Activated naive CD8-positive, alpha-beta T cell treated with anti-CD3 and anti-CD28 coated beads for 36 hours (primary cell): ENCODE results near the gene TRIB2. TPM values are rescaled to one million over a fixed set of nuclear protein-coding genes. Genes with fewer than 3 reads are reported as not detected.

Experiments
- DNase-seq: peaks from one replicate; pipeline ENCODE4 v3.0.0; 2021
- H3K27ac Mint-ChIP-seq: one replicate; pipeline ENCODE4 v1.8.0; 2022; ENCODE audit warnings: mild to moderate bottlenecking, moderate library complexity, mixed read lengths
- H3K27me3 Mint-ChIP-seq: one replicate; pipeline ENCODE4 v1.8.0; 2022; ENCODE audit warnings: mild to moderate bottlenecking, mixed read lengths
- H3K36me3 Mint-ChIP-seq: one replicate; pipeline ENCODE4 v1.8.0; 2021; ENCODE audit warnings: mild to moderate bottlenecking, mixed read lengths
- H3K4me1 Mint-ChIP-seq: one replicate; pipeline ENCODE4 v1.8.0; 2021; ENCODE audit warnings: mixed read lengths
- H3K4me3 Mint-ChIP-seq: one replicate; pipeline ENCODE4 v1.8.0; 2022; ENCODE audit warnings: mild to moderate bottlenecking, moderate library complexity, mixed read lengths
- H3K9me3 Mint-ChIP-seq: one replicate; pipeline ENCODE4 v1.8.0; 2022; ENCODE audit warnings: mixed read lengths
- total RNA-seq, 2 experiments: library from RNA; stranded (reverse); gene quantifications; one replicate each; pipeline ENCODE4 v1.2.3, GENCODE V29; 2021

TRIB2 gene
- total RNA-seq, 2 experiments from 2014 or later: 5.0 to 5.1 TPM

DNA sequence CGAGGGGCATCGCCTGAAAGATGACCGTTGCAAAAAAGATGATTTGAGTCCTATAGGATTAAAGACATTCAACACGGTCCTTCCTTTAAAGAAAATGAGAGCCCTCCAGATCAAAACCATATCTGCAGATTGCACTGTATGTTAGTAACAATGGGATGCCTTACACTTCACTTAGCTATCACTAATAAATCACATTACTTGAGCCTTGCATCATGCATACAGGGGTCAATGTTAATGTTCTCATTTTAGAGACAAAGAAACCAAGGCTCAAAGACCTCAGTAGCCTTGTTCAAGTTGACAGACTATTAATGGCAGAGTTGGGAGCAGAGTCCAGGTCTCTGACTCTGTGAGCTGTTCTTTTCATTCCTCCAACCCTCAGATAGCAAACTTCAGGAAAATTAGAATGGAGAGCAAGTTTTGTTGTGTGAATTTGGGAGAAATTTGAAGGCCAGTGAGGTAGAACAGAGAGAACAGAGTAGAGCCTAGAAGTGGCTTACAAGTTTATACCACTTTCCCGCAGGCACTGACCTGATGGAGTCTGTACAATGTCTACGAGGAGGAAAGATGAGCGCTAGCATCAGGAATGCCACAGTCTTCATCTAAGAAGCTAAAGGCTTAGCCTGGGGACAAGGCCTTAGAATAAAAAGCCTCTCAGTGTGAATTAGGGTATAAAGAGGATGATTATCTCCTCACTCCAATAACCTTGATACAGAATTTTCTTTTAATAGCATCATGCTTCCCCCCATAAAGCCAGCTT is 48.3 kb downstream of the TRIB2 start:
- Mint-ChIP-seq H3K9me3 (no peaks in the 10 kb centered on the region), H3K4me3 (no peak overlapping the region)

DNA sequence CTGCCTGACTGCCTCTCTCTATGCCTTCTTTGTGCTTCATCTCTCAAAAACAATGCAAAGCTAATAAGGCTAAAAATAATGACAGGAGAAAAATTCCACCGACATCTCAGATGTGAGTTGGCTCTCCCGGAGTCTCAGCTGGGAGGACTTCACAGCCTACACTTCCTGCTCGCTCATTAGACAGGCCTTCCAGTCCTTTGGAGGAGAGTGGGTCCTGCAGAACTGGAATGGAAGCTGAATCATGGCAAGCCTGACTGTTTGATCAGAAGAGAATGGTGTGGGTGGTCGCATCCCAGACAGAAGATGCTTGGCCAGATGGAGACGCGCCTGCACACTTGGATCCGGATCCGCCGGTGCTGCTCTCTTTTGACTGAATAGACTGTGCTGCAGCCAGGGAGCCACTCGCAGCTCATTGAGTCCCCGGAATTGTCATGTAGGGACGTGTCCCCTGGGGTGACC is 49.7 kb downstream of the TRIB2 start:
- Mint-ChIP-seq H3K36me3 (peaks cover 1% of the 10 kb centered on the region), H3K9me3 (no peaks in the 10 kb centered on the region), H3K27ac (no peak overlapping the region)

More for the DNA sequence above, 48.3 kb downstream of the TRIB2 start:
- DNase-seq: no peak
- peaks cover 7% of the 10 kb centered on the region for H3K4me1 Mint-ChIP-seq
- no peak overlapping the region for H3K27ac Mint-ChIP-seq
- H3K27me3 Mint-ChIP-seq: peaks cover 23% of the 10 kb centered on the region
- H3K36me3 Mint-ChIP-seq: peaks cover 1% of the 10 kb centered on the region

DNA sequence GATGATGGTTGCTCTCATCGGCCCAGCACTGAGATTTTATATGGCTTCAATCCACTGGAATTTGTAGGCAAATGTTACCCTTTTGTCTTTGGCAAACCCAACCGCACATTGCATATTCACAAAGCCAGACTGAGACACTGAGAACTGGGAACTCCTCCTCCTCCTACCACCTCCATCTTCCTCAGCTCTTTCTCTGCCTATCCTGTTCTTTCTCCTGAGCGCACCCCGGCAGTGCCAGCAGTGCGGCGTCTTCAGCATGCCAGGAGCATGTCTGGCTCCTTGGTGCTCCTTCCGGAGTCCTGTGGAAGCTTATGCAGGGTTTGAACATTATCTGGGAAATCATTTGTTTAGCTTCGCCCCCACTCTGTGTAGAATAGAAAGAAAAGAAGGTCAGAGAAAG is 50.8 kb downstream of the TRIB2 start:
- Mint-ChIP-seq H3K9me3 (no peaks in the 10 kb centered on the region), H3K36me3 (peaks cover 1% of the 10 kb centered on the region), H3K27me3 (peaks cover 30% of the 10 kb centered on the region), H3K4me1 (peaks cover 2% of the 10 kb centered on the region), H3K4me3 (no peak overlapping the region), H3K27ac (no peak overlapping the region)
- no peak for DNase-seq

More for the DNA sequence above, 49.7 kb downstream of the TRIB2 start:
- no peak overlapping the region for H3K4me3 Mint-ChIP-seq
- no peak for DNase-seq
- H3K4me1 Mint-ChIP-seq: peaks cover 2% of the 10 kb centered on the region
- peaks cover 30% of the 10 kb centered on the region for H3K27me3 Mint-ChIP-seq

DNA sequence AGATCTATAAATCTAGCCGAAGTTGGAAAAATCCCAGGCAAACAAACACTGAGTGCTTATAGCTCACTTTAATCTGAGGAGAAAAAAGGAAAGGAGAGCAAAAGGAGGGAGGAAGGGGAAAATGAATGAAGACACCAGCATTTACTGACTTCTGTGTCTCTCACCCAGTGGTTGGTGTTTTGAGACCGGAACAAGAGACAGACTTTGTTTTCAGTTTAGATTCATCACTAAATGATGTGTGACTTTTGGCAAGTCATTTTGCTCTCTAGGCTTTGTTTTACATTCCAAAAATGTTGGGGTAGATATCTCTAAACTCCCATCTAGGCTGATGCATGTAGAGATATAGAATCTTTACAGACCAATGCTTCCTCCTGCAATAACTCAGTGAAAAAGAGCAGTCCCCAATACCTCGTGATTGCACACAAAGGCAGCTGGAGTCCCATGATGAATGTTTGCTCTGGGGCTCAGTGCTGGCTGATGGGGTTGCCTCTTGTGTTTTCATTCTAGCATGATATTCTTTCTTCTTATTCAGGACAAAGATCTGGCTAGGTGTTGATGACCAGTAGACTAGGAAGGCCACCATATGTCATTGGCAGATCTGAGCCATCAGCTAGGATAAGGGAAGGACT is 51.4 kb downstream of the TRIB2 start:
- H3K4me1 Mint-ChIP-seq: peaks cover 2% of the 10 kb centered on the region
- no peak for DNase-seq
- H3K9me3 Mint-ChIP-seq: no peaks in the 10 kb centered on the region
- no peak overlapping the region for H3K4me3 Mint-ChIP-seq
- H3K36me3 Mint-ChIP-seq: peaks cover 1% of the 10 kb centered on the region
- H3K27ac Mint-ChIP-seq: no peak overlapping the region
- peaks cover 30% of the 10 kb centered on the region for H3K27me3 Mint-ChIP-seq

DNA sequence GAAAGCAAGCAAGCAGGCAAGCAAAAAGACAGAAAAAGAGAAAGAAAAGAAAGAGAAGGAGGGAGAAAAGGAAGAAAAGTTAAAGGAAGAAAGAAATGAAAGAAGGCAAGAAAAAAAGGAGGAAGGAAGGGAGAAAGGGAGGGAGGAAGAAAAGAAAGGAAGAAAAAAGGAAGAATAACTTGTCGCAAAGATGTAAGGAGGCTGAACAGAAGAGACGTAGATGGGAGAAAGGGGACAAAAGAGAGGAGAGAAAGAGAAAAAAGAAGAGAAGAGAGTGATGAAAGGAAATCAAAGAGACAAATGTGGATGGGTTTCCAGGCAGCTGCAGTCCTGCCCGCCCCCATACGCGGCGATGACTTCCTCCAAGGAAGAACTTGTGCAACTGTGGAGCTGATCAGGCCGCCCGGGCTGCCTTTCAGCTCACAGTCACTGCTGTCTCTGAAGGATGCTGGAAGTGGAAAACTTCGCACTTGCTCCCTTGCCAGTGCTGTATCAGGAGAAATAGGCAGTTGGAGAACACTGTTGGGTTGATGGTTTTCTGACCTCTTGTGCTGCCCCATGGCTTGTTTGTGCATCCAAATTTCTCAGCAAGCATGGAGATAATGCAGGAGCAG is 52.9 kb downstream of the TRIB2 start:
- no peak overlapping the region for H3K27ac Mint-ChIP-seq
- peaks cover 30% of the 10 kb centered on the region for H3K27me3 Mint-ChIP-seq
- H3K4me1 Mint-ChIP-seq: peaks cover 2% of the 10 kb centered on the region
- no peaks in the 10 kb centered on the region for H3K36me3 Mint-ChIP-seq
- no peak overlapping the region for H3K4me3 Mint-ChIP-seq
- no peaks in the 10 kb centered on the region for H3K9me3 Mint-ChIP-seq
- DNase-seq: no peak

DNA sequence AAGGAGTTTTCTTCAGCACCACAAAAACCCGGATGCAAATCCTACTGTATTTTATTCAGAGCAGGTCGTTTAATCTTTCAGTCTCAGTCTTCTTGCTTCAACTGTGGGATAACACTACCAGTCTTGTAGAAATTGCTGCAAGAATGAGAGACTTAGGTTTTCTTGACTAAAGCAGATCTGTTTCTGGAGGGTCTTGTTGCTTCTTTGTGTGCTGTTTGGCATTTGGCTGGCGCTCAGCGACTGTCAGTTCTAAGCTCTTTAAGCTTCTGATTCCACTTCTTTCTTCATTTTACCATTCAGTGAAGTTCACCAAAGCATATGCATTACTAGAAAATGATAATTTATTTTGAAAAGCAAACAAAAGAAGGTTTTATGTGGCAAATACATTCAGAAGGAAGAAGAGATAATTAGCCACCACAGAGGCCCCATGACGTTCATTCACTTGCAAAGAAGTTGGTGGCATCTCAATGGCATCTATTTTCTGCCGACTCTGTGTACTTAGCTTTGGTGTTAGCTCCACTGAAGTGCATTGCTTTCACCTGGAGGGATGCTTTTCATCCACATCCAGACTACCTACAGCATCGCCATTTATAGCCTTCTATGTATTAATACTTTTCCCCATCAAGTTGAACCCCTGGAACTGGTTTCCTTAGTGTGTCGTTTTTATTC is 53.7 kb downstream of the TRIB2 start:
- Mint-ChIP-seq H3K4me3 (no peak overlapping the region), H3K4me1 (peaks cover 2% of the 10 kb centered on the region), H3K36me3 (no peaks in the 10 kb centered on the region), H3K27ac (no peak overlapping the region), H3K27me3 (peaks cover 30% of the 10 kb centered on the region), H3K9me3 (peaks cover 2% of the 10 kb centered on the region)
- DNase-seq: no peak

DNA sequence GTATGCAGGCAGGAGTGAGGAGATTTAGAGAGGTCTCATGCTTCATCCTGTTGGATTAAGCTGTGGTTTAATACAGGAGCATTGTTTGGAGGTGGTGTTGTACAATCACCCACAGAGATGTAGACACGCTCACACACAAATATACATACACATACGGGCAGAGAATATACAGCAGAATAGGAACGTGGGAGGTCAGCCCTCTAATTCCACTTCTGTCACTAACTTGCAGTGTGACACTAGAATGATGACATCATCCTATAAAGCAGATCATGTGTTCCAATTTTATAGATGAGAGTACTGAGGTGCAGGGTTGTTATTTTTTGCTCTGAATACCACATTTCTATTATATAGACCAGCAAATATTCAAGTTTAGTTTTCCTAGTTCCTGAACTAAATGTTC is 54.4 kb downstream of the TRIB2 start:
- no peaks in the 10 kb centered on the region for H3K36me3 Mint-ChIP-seq
- no peak overlapping the region for H3K4me3 Mint-ChIP-seq
- H3K27ac Mint-ChIP-seq: no peak overlapping the region
- DNase-seq: no peak
- H3K27me3 Mint-ChIP-seq: peaks cover 30% of the 10 kb centered on the region
- H3K4me1 Mint-ChIP-seq: peaks cover 2% of the 10 kb centered on the region
- peaks cover 2% of the 10 kb centered on the region for H3K9me3 Mint-ChIP-seq

DNA sequence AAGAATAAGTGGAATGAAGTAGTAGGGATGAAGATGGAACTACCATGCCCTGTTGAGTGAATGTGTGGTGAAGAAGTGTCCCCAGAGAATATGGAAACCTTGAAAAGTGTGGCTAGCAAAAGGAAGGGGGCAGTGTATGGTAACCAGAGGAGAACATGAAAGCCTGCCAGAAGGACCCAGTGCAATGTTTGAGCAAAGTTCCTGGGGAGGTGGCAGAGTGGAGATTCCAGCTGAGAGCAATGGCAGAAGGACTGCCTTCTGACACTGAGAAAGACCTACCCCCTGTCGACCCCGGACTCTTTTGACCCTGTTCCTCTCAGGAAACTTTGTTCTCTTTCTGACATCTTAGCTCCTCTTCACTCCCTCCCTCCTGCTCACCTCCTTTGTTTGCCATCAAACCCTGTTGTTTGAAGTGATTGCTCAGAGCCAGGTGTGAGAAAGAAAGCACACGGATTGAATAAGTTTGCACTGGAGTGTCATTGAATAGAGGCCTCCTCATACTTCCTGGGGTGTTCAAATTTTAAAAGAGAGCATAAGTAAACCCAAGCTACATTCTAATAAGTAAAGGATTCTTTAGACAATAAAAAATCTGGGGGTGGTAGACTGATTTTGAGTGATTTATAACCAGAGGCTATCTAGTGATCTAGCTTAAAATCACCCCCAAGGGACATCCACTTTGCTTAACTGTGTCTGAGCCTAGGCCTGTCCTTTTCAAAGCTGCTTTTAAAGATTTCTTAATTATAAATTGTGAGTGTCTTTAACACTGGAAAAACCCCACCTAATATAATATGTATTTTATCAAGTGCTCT is 57.1 kb downstream of the TRIB2 start:
- Mint-ChIP-seq H3K4me1 (peaks cover 2% of the 10 kb centered on the region), H3K27me3 (peaks cover 24% of the 10 kb centered on the region), H3K36me3 (no peaks in the 10 kb centered on the region), H3K4me3 (no peak overlapping the region), H3K9me3 (peaks cover 2% of the 10 kb centered on the region), H3K27ac (no peak overlapping the region)
- DNase-seq: no peak

DNA sequence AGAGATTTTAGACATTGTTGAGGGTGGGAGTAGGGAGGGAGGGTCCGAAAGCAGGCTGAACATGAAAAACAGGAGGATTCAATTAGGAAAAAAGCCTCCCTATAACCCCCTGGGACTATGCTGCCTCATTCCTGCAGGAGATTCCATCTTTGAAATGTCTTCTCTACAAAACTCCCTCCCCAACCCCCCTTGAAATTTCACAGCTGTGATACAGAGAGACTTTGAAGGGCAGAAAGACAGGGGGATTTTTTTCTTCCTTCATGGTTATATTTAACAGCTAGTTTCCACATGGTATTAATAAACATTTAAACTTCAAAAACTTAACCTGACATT is 57.6 kb downstream of the TRIB2 start:
- Mint-ChIP-seq H3K36me3 (no peaks in the 10 kb centered on the region), H3K27me3 (peaks cover 18% of the 10 kb centered on the region), H3K4me3 (no peak overlapping the region), H3K9me3 (peaks cover 2% of the 10 kb centered on the region), H3K4me1 (peaks cover 2% of the 10 kb centered on the region), H3K27ac (no peak overlapping the region)
- no peak for DNase-seq

DNA sequence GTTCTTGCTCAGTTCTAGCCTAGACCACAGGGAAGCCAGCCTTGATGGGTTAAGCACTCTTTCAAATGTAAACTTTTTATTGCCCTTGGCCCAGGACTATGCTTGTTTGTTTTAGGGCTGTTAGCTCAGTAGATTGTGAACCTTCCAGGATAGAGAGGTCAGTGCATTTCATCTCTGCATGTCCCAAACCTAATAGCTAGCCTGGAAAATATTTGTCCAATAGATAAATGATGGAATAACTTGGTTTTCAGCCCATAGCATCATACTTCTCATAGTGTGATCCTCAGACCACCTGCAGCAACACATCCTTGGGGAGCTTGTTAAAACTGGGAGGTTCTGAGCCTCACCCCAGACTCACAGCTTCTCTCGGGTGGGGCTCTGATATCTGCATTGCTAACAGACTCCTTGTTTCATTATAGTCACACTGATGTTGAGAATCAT is 59.8 kb downstream of the TRIB2 start:
- Mint-ChIP-seq H3K4me3 (no peak overlapping the region), H3K27ac (no peak overlapping the region), H3K4me1 (no peaks in the 10 kb centered on the region), H3K27me3 (peaks cover 5% of the 10 kb centered on the region), H3K36me3 (no peaks in the 10 kb centered on the region), H3K9me3 (peaks cover 2% of the 10 kb centered on the region)
- no peak for DNase-seq

DNA sequence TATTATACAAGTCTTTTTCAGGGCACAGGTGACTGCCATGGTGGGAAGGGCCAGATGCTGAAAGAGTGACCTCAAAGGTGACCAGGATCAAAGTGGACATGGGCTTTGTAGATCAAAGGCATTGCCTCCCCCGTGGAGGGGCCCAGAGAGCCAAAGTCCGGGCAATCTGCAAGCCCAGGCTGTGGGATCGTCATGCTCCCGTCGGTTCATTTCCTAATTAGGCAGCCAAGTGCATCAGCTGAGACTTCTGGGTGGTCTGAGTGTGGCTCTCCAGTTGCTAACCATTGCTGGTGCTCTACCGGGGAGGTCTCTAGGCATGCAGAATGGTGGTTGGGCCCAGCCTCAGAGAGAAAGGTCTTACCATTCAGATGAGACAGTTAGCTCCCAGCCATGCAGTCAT is 61.6 kb downstream of the TRIB2 start:
- DNase-seq: no peak

DNA sequence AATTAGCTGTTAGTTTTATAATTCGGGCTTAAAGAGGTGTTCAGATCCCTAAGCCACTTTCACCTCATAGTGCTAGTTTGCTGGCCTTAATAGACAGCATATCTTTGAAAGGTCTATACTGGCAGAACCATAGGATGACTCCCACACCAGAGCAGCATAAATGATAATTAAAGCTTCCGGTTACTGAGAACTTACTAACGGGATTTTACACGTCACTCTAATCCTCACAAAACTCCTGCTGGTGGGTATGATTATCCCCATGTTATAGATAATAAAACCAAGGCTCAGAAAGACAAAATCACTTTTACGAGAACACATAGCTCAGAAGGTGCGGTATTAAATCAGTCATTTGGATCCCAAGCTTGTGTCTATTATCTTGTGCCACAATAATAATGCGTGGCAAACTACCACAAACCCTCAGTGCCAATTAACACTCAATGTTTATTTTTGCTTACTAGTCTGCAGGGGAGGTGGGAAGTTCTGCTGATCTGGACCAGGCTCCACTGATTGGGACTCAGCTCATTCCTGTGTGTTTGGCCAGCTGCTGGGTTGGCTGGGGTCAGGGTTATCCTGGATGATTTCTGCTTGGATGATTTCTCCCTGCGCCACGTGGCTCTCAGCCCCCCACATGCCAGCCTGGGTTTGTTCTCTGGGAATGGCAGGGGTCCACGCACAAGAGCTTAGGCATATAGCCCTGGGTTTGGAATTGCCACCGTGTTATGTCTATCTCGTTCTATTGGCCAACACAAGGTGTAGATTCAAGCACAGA is 62.3 kb downstream of the TRIB2 start:
- Mint-ChIP-seq H3K27ac (no peak overlapping the region), H3K4me3 (no peak overlapping the region), H3K36me3 (no peaks in the 10 kb centered on the region), H3K27me3 (peaks cover 9% of the 10 kb centered on the region), H3K4me1 (no peaks in the 10 kb centered on the region), H3K9me3 (peaks cover 2% of the 10 kb centered on the region)
- DNase-seq: no peak

More for the DNA sequence above, 61.6 kb downstream of the TRIB2 start:
- Mint-ChIP-seq H3K36me3 (no peaks in the 10 kb centered on the region), H3K4me3 (no peak overlapping the region), H3K4me1 (no peaks in the 10 kb centered on the region), H3K9me3 (peaks cover 2% of the 10 kb centered on the region), H3K27me3 (peaks cover 9% of the 10 kb centered on the region), H3K27ac (no peak overlapping the region)

DNA sequence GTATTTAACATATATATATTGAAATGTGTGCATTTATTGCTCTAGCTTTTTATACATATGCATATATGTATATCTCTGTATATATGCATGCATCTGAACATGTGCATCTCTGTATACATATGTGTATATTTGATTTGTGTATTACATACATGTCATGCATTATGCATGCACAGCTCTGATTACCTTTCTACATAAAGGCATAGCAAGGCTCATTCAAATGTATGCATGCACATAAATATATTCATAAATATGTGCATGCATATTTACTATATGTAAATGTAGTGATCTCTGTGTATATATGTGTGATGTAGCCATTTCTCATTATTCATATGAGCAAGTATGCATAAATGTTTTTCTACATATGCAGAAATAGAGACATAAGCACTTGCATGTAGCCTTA is 64.6 kb downstream of the TRIB2 start:
- Mint-ChIP-seq H3K4me3 (no peak overlapping the region), H3K36me3 (no peaks in the 10 kb centered on the region), H3K9me3 (peaks cover 4% of the 10 kb centered on the region), H3K27me3 (peaks cover 9% of the 10 kb centered on the region), H3K27ac (no peak overlapping the region), H3K4me1 (no peaks in the 10 kb centered on the region)
- no peak for DNase-seq
